HUES6 (cell line): ENCODE measurements around the gene ACTMAP.
"Not testable (repeated sequence)": the region's sequence is repeated elsewhere in the genome, so short reads cannot be mapped to it uniquely, and the experiment has no call there.

ENCODE experiments used
- H3K27ac ChIP-seq: 2 replicates; pipeline ENCODE4 v1.7.0; 2013; ENCODE audit warnings: low read depth, mild to moderate bottlenecking, low read length, inconsistent platforms
- H3K27me3 ChIP-seq: 2 replicates; pipeline ENCODE4 v1.6.1; 2013; ENCODE audit warnings: low read length; ENCODE audit not compliant: control insufficient read depth, insufficient read depth
- H3K36me3 ChIP-seq: 2 replicates; pipeline ENCODE4 v1.6.1; 2013; ENCODE audit warnings: low read length; ENCODE audit not compliant: control insufficient read depth, insufficient read depth
- H3K4me1 ChIP-seq: 2 replicates; pipeline ENCODE4 v1.6.1; 2013; ENCODE audit warnings: low read length; ENCODE audit not compliant: control insufficient read depth, insufficient read depth
- H3K4me3 ChIP-seq: 2 replicates; pipeline ENCODE4 v1.5.1; 2013; ENCODE audit warnings: low read depth, low read length
- H3K9ac ChIP-seq: one replicate; pipeline ENCODE4 v1.6.1; 2013; ENCODE audit warnings: mild to moderate bottlenecking, low read length
- H3K9me3 ChIP-seq: 2 replicates; pipeline ENCODE4 v1.6.1; 2013; ENCODE audit warnings: low read depth, low read length; ENCODE audit not compliant: control insufficient read depth, insufficient read depth

The ACTMAP gene

GRCh38 chr19:40742477-40742876 lies 7.8 kb downstream of the ACTMAP start:
- no peak overlapping the region for H3K27ac ChIP-seq
- no peaks in the 10 kb centered on the region for H3K27me3 ChIP-seq
- peaks cover 13% of the 10 kb centered on the region for H3K4me1 ChIP-seq
- peaks cover 47% of the 10 kb centered on the region for H3K36me3 ChIP-seq
- no peak overlapping the region for H3K9ac ChIP-seq
- H3K9me3 ChIP-seq, result no peaks in the 10 kb centered on the region
- no peak overlapping the region for H3K4me3 ChIP-seq

- Histone ChIP-seq H3K9ac (no peak overlapping the region), H3K9me3 (no peaks in the 10 kb centered on the region), H3K4me1 (peaks cover 13% of the 10 kb centered on the region), H3K27me3 (no peaks in the 10 kb centered on the region), H3K4me3 (no peak overlapping the region), H3K27ac (no peak overlapping the region), H3K36me3 (peaks cover 54% of the 10 kb centered on the region)
These were observed 8.5 kb downstream of the ACTMAP start for GRCh38 chr19:40741527-40742390.

GRCh38 chr19:40740747-40741146 lies 9.5 kb downstream of the ACTMAP start:
- H3K27ac ChIP-seq, result no peak overlapping the region
- H3K4me3 ChIP-seq, result no peak overlapping the region
- H3K9me3 ChIP-seq, result no peaks in the 10 kb centered on the region
- peaks cover 13% of the 10 kb centered on the region for H3K4me1 ChIP-seq
- H3K9ac ChIP-seq, result no peak overlapping the region
- peaks cover 60% of the 10 kb centered on the region for H3K36me3 ChIP-seq
- H3K27me3 ChIP-seq, result no peaks in the 10 kb centered on the region

- no peak overlapping the region for H3K9ac ChIP-seq
- no peaks in the 10 kb centered on the region for H3K27me3 ChIP-seq
- peaks cover 9% of the 10 kb centered on the region for H3K4me1 ChIP-seq
- H3K27ac ChIP-seq, result no peak overlapping the region
- H3K36me3 ChIP-seq, result peaks cover 67% of the 10 kb centered on the region
- H3K4me3 ChIP-seq, result no peak overlapping the region
- H3K9me3 ChIP-seq, result no peaks in the 10 kb centered on the region
These were observed 10.2 kb downstream of the ACTMAP start for GRCh38 chr19:40739871-40740703.

- no peak overlapping the region for H3K9ac ChIP-seq
- peaks cover under 1% of the 10 kb centered on the region; the same call in 1 of the 2 replicates for H3K4me1 ChIP-seq
- H3K36me3 ChIP-seq, result peaks cover 74% of the 10 kb centered on the region
- H3K9me3 ChIP-seq, result no peaks in the 10 kb centered on the region
- no peak overlapping the region for H3K4me3 ChIP-seq
- no peaks in the 10 kb centered on the region for H3K27me3 ChIP-seq
- no peak overlapping the region for H3K27ac ChIP-seq
These were observed 11.0 kb downstream of the ACTMAP start for GRCh38 chr19:40739030-40739839.

- Histone ChIP-seq H3K36me3 (peaks cover 77% of the 10 kb centered on the region), H3K27ac (no peak overlapping the region), H3K27me3 (no peaks in the 10 kb centered on the region)
These were observed 13.1 kb downstream of the ACTMAP start for GRCh38 chr19:40737102-40737644.

GRCh38 chr19:40736661-40737060 lies 13.6 kb downstream of the ACTMAP start:
- peaks cover 76% of the 10 kb centered on the region for H3K36me3 ChIP-seq
- no peaks in the 10 kb centered on the region for H3K4me1 ChIP-seq
- no peaks in the 10 kb centered on the region for H3K27me3 ChIP-seq
- no peak overlapping the region for H3K4me3 ChIP-seq
- no peak overlapping the region for H3K9ac ChIP-seq
- H3K27ac ChIP-seq, result no peak overlapping the region
- no peaks in the 10 kb centered on the region for H3K9me3 ChIP-seq

More at GRCh38 chr19:40737102-40737644, 13.1 kb downstream of the ACTMAP start:
- Histone ChIP-seq H3K4me3 (no peak overlapping the region), H3K4me1 (no peaks in the 10 kb centered on the region), H3K9me3 (no peaks in the 10 kb centered on the region), H3K9ac (no peak overlapping the region)

- Histone ChIP-seq H3K4me3 (no peak overlapping the region), H3K9me3 (no peaks in the 10 kb centered on the region), H3K27me3 (no peaks in the 10 kb centered on the region), H3K9ac (no peak overlapping the region), H3K36me3 (peaks cover 82% of the 10 kb centered on the region), H3K4me1 (no peaks in the 10 kb centered on the region), H3K27ac (no peak overlapping the region)
These were observed 15.1 kb downstream of the ACTMAP start for GRCh38 chr19:40735013-40735771.

- no peak overlapping the region for H3K9ac ChIP-seq
- peaks cover 77% of the 10 kb centered on the region for H3K36me3 ChIP-seq
- no peak overlapping the region for H3K27ac ChIP-seq
- no peaks in the 10 kb centered on the region for H3K9me3 ChIP-seq
- no peaks in the 10 kb centered on the region for H3K27me3 ChIP-seq
- H3K4me3 ChIP-seq, result no peak overlapping the region
- no peaks in the 10 kb centered on the region for H3K4me1 ChIP-seq
These were observed 17.1 kb downstream of the ACTMAP start for GRCh38 chr19:40733149-40733548.

- not testable (repeated sequence) for H3K9me3 ChIP-seq, H3K4me1 ChIP-seq, H3K27ac ChIP-seq, H3K9ac ChIP-seq, H3K27me3 ChIP-seq, H3K4me3 ChIP-seq
- peaks cover 82% of the 10 kb centered on the region for H3K36me3 ChIP-seq
These were observed 18.0 kb downstream of the ACTMAP start for GRCh38 chr19:40732304-40732703.
